Chondrocyte (in vitro differentiated cells): ENCODE data around the gene IMPDH1. TPM values are rescaled to one million over a fixed set of nuclear protein-coding genes. Genes with fewer than 3 reads are reported as not detected.

Experiments used
- DNase-seq: peaks from one replicate; pipeline ENCODE4 v3.0.0; 2021; ENCODE audit warnings: mixed read lengths, low spot score
- H3K27ac Mint-ChIP-seq: one replicate; pipeline ENCODE4 v1.8.0; 2021; ENCODE audit warnings: mild to moderate bottlenecking, moderate library complexity, mixed read lengths; ENCODE audit not compliant: unreplicated experiment
- H3K27me3 Mint-ChIP-seq: 2 replicates; pipeline ENCODE4 v1.8.0; 2021; ENCODE audit warnings: low read depth, mixed read lengths
- H3K36me3 Mint-ChIP-seq: 2 replicates; pipeline ENCODE4 v1.8.0; 2021; ENCODE audit warnings: low read depth, mixed read lengths
- H3K4me1 Mint-ChIP-seq: 2 replicates; pipeline ENCODE4 v1.8.0; 2021; ENCODE audit warnings: low read depth, mild to moderate bottlenecking, mixed read lengths
- H3K4me3 Mint-ChIP-seq: one replicate; pipeline ENCODE4 v1.8.0; 2021; ENCODE audit warnings: mild to moderate bottlenecking, moderate library complexity, mixed read lengths; ENCODE audit not compliant: unreplicated experiment
- H3K9me3 Mint-ChIP-seq: 2 replicates; pipeline ENCODE4 v1.8.0; 2021; ENCODE audit warnings: low read depth, mixed read lengths
- total RNA-seq: library from RNA; stranded (reverse); gene quantifications from 3 replicates; pipeline ENCODE4 v1.2.1, GENCODE V29; 2021
- TF ChIP-seq, protein P1 (sequence below): fragments of 200-600 bp; sonication (generic); IDR thresholded peaks from 2 replicates; pipeline ENCODE4 v1.5.0; 2021; ENCODE audit warnings: antibody characterized with exemption, mild to moderate bottlenecking, moderate library complexity

The IMPDH1 gene
- total RNA-seq, 1 donor from 2014 or later, result 96.9 TPM

- Mint-ChIP-seq H3K27me3 (no peaks in the 10 kb centered on the region), H3K36me3 (no peaks in the 10 kb centered on the region), H3K4me3 (no peak overlapping the region), H3K9me3 (no peaks in the 10 kb centered on the region), H3K27ac (no peak overlapping the region), H3K4me1 (peaks cover 1% of the 10 kb centered on the region)
- TF ChIP-seq, protein P1, sequence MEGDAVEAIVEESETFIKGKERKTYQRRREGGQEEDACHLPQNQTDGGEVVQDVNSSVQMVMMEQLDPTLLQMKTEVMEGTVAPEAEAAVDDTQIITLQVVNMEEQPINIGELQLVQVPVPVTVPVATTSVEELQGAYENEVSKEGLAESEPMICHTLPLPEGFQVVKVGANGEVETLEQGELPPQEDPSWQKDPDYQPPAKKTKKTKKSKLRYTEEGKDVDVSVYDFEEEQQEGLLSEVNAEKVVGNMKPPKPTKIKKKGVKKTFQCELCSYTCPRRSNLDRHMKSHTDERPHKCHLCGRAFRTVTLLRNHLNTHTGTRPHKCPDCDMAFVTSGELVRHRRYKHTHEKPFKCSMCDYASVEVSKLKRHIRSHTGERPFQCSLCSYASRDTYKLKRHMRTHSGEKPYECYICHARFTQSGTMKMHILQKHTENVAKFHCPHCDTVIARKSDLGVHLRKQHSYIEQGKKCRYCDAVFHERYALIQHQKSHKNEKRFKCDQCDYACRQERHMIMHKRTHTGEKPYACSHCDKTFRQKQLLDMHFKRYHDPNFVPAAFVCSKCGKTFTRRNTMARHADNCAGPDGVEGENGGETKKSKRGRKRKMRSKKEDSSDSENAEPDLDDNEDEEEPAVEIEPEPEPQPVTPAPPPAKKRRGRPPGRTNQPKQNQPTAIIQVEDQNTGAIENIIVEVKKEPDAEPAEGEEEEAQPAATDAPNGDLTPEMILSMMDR, result peak; percentile 87
- no peak for DNase-seq
Measured at GRCh38 chr7:128425850-128426249, 16.1 kb upstream of the IMPDH1 start.

GRCh38 chr7:128424686-128425275, 15.0 kb upstream of the IMPDH1 start:
- no peak for DNase-seq
- Mint-ChIP-seq H3K36me3 (no peaks in the 10 kb centered on the region), H3K27me3 (no peaks in the 10 kb centered on the region), H3K9me3 (no peaks in the 10 kb centered on the region), H3K4me1 (peaks cover 4% of the 10 kb centered on the region), H3K27ac (no peak overlapping the region), H3K4me3 (no peak overlapping the region)
- TF ChIP-seq, protein P1, result no peak

DNA sequence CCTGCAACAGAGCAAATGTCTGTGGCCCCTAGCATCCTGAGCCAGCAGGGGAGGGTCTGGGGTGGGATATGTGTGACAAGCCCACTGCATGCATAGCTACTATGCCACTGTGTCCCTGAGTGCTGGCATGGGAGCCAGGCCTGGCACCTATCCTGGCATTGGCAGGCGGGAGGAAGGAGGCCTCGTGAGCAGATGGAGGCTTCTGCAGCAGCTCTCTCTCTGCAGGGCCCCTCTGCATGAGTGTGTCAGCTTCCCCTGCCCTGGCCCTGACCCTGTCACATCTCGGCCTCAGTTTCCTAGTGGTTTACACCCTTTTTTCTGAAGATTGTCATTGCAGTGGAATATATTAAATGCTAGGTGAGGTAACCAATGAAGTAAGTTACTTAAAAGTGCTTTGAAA, 13.1 kb upstream of the IMPDH1 start:
- Mint-ChIP-seq H3K27me3 (peaks cover 5% of the 10 kb centered on the region), H3K4me1 (peaks cover 4% of the 10 kb centered on the region), H3K36me3 (no peaks in the 10 kb centered on the region), H3K9me3 (no peaks in the 10 kb centered on the region), H3K4me3 (no peak overlapping the region), H3K27ac (no peak overlapping the region)
- no peak for DNase-seq
- TF ChIP-seq, protein P1, result no peak

GRCh38 chr7:128422037-128422436, 12.3 kb upstream of the IMPDH1 start:
- TF ChIP-seq, protein P1, result no peak
- Mint-ChIP-seq H3K4me1 (peaks cover 4% of the 10 kb centered on the region), H3K27me3 (peaks cover 6% of the 10 kb centered on the region), H3K27ac (no peak overlapping the region), H3K36me3 (no peaks in the 10 kb centered on the region), H3K9me3 (no peaks in the 10 kb centered on the region), H3K4me3 (no peak overlapping the region)
- DNase-seq, result no peak

DNA sequence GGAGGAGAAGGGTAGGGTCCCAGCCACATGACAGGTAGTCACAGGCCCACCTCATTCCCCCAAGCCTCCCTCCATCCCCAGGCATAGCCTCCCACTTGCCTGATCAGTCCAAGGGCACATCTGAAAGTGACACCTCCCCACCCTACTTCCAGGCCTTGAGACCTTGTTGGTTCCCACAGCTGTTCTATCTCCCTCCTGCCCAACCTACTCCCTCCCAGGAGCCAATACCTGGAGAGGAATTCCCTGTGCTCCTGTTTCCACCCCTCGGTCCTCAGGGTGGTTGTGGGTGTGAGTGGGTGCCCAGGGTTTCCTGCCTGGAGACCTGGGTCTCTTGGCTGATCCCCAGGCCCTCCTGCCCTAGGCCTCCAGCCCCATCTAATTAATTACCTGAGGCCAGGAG, 11.6 kb upstream of the IMPDH1 start:
- peaks cover 7% of the 10 kb centered on the region for H3K27me3 Mint-ChIP-seq
- no peak overlapping the region for H3K4me3 Mint-ChIP-seq
- TF ChIP-seq, protein P1, result no peak
- no peak overlapping the region for H3K27ac Mint-ChIP-seq
- no peaks in the 10 kb centered on the region for H3K36me3 Mint-ChIP-seq
- no peak for DNase-seq
- no peaks in the 10 kb centered on the region for H3K9me3 Mint-ChIP-seq
- H3K4me1 Mint-ChIP-seq, result peaks cover 4% of the 10 kb centered on the region
